Lung (tissue), 12 donors: ENCODE results near the gene CENATAC. TPM values are rescaled to one million over a fixed set of nuclear protein-coding genes. Genes with fewer than 3 reads are reported as not detected.
"Not testable (repeated sequence)": the region's sequence is repeated elsewhere in the genome, so short reads cannot be mapped to it uniquely, and the experiment has no call there.

Experiments
- ATAC-seq: fragments of 200-7000 bp; cut with Tn5 transposase; one replicate; pipeline ENCODE4 v1.9.1; 2020; ENCODE audit warnings: moderate number of reproducible peaks; ENCODE audit not compliant: insufficient read depth, low FRiP score
- DNase-seq, 3 donors: peaks; one replicate each; pipeline ENCODE4 v3.0.0-alpha.2; 2013 to 2017
- H3K27ac ChIP-seq, 2 donors: one replicate each; pipeline ENCODE4 v1.5.1; 2013; ENCODE audit warnings: mild to moderate bottlenecking in 2 of 2, moderate library complexity in 2 of 2, control low read depth in 1 of 2, inconsistent platforms in 1 of 2, low read depth in 1 of 2, low read length in 1 of 2
- H3K27me3 ChIP-seq, 3 donors: one replicate each; pipeline ENCODE4 v1.5.1; 2013; ENCODE audit warnings: low read length in 2 of 3; ENCODE audit not compliant: control insufficient read depth in 3 of 3, insufficient read depth in 3 of 3
- H3K36me3 ChIP-seq, 4 donors: one replicate each; pipeline ENCODE4 v1.5.1; 2013; ENCODE audit warnings: low read length in 4 of 4, mild to moderate bottlenecking in 1 of 4, moderate library complexity in 1 of 4; ENCODE audit not compliant: control insufficient read depth in 4 of 4, insufficient read depth in 4 of 4
- H3K4me1 ChIP-seq, 5 donors: one replicate each; pipeline ENCODE4 v1.5.1; 2013; ENCODE audit warnings: low read length in 5 of 5, mild to moderate bottlenecking in 2 of 5, moderate library complexity in 1 of 5; ENCODE audit not compliant: control insufficient read depth in 5 of 5, insufficient read depth in 5 of 5
- H3K4me3 ChIP-seq: one replicate; pipeline ENCODE4 v1.5.1; 2013; ENCODE audit warnings: mild to moderate bottlenecking, control low read depth, moderate library complexity
- H3K9ac ChIP-seq, 2 donors: one replicate each; pipeline ENCODE4 v1.5.1; 2013; ENCODE audit warnings: low read length in 2 of 2, control low read depth in 1 of 2; ENCODE audit not compliant: insufficient read depth in 1 of 2
- H3K9me3 ChIP-seq, 4 donors: one replicate each; pipeline ENCODE4 v1.5.1; 2013; ENCODE audit warnings: low read length in 3 of 4, mild to moderate bottlenecking in 1 of 4, moderate library complexity in 1 of 4; ENCODE audit not compliant: control insufficient read depth in 4 of 4, insufficient read depth in 3 of 4
- CTCF ChIP-seq: IDR thresholded peaks from 2 replicates; pipeline ENCODE4 v1.5.1; 2012; ENCODE audit warnings: mild to moderate bottlenecking; ENCODE audit errors: control extremely low read depth, extremely low read depth
- whole genome bisulfite sequencing, 2 donors: extraction: QIAGEN DNeasy Blood & Tissue Kit; methylation state at CpG; one replicate each; pipeline ENCODE4 v1.1.7; 2013; 5-methylcytosine and 5-hydroxymethylcytosine counted together
- polyA plus RNA-seq, 2 donors: library from polyadenylated mRNA; stranded (reverse); fragments of 200-250 nt; gene quantifications; one replicate each; pipeline ENCODE4 v1.2.1, GENCODE V29; 2013
- total RNA-seq, 2 donors: library from RNA; depleted of rRNA in 1 of 2; stranded (reverse); fragments of >200 nt in 1 of 2; gene quantifications; one replicate each; pipeline ENCODE4 v1.2.1, GENCODE V29; 2014 to 2021
- donor health status: control.
- donor health status: control.
- donor health status: Bipolar disorder and iron deficiency.
- donor health status: healthy.
- donor health status: DM: yes; HTN: yes; CAD: no.

The CENATAC gene
- total and polyA plus RNA-seq, 4 donors = 12.3 to 97.5 (median 53.5) TPM

- TF ChIP-seq CTCF = no peak
- WGBS, 2 donors = 80 to 84% methylated on average over 14 of the region's 14 CpGs
- H3K27me3 ChIP-seq = no peaks in the 10 kb centered on the region
- H3K9ac ChIP-seq = no peak overlapping the region
- H3K27ac ChIP-seq = no peak overlapping the region
- H3K36me3 ChIP-seq = peaks cover 7 to 50% (median 31%) of the 10 kb centered on the region in 4 donors
- H3K4me3 ChIP-seq = no peak overlapping the region
- DNase-seq (no peak), ATAC-seq (no peak)
- H3K4me1 ChIP-seq = peaks cover 5 to 19% (median 9%) of the 10 kb centered on the region in 5 donors
- H3K9me3 ChIP-seq = no peaks in the 10 kb centered on the region
Observed at GRCh38 chr11:119016216-119017009, 18.5 kb downstream of the CENATAC start.

- H3K9me3 ChIP-seq, ATAC-seq, H3K27me3 ChIP-seq, DNase-seq: not testable (repeated sequence)
- H3K4me1 ChIP-seq = peaks cover 5 to 19% (median 9%) of the 10 kb centered on the region in 5 donors
- H3K4me3 ChIP-seq = peak overlapping the region; percentile 86
- H3K36me3 ChIP-seq = peaks cover 13 to 54% (median 27%) of the 10 kb centered on the region in 4 donors
- peak overlapping the region in 1 of 2 donors; percentile 76 for H3K27ac ChIP-seq
- WGBS, 2 donors = 1 to 2% methylated on average over 10 of the region's 10 CpGs
- peak overlapping the region; percentile 74 to 90 for H3K9ac ChIP-seq
Observed at GRCh38 chr11:119017377-119017776, 19.4 kb downstream of the CENATAC start.

GRCh38 chr11:119018074-119018938 is 20.4 kb downstream of the CENATAC start, which contains the start of the genes RPS25 and TRAPPC4:
Gene RPS25, minus strand, starts transcription at chr11:119018343. Its CDS starts 59 bp downstream, at chr11:119018284.
Gene TRAPPC4, plus strand, starts transcription at chr11:119018766. Its CDS starts 30 bp downstream, at chr11:119018796.
- ATAC-seq (peak; percentile 97), DNase-seq (peak; percentile 96 to 99 (median 98))
- peaks cover 5 to 23% (median 9%) of the 10 kb centered on the region in 5 donors for H3K4me1 ChIP-seq
- no peaks in the 10 kb centered on the region for H3K27me3 ChIP-seq
- H3K9ac ChIP-seq = peak within 1 kb of the TSS; percentile 75 to 97
- peak within 1 kb of the TSS; percentile 76 to 100 for H3K27ac ChIP-seq
- WGBS, 2 donors = 0 to 1% methylated on average over 63 of the region's 63 CpGs
- no peak for TF ChIP-seq CTCF
- H3K9me3 ChIP-seq = no peaks in the 10 kb centered on the region
- H3K36me3 ChIP-seq = peaks cover 14 to 48% (median 25%) of the 10 kb centered on the region in 4 donors
- peak within 1 kb of the TSS; percentile 98 for H3K4me3 ChIP-seq
